ENCODE data around the gene PACRG.
"Not testable (repeated sequence)": the region's sequence is repeated elsewhere in the genome, so short reads cannot be mapped to it uniquely, and the experiment has no call there.

The PACRG gene

DNA sequence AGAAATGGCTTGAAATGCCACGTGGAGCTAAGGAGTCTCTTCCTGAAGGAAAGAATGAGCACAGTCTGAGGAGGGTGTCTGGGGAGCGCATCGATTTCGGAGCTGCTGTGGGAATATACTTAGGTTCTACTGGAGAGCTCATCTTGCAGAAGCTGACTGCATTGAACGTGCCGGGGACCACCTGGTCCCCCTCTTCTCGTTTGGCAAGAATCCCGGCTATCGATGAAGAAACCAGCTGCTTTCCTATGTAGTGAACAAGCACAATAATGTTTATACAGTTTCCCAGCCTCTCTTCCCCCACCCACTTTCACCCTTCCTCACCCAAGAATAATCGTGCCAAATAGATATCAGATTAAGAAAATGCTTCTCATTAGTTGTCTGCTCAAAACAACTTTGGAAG is 242.5 kb downstream of the PACRG start:
- no peak for DNase-seq (ENCODE audit: low read depth)
- no peak for TF ChIP-seq CTCF (IDR thresholded peaks at IDR 0.05; ENCODE audit: control insufficient read depth, insufficient read depth, low read depth, low read length, missing control alignments)
- no peak overlapping the region for H3K4me3 ChIP-seq (ENCODE audit: control insufficient read depth, low read depth, low read length)

DNA sequence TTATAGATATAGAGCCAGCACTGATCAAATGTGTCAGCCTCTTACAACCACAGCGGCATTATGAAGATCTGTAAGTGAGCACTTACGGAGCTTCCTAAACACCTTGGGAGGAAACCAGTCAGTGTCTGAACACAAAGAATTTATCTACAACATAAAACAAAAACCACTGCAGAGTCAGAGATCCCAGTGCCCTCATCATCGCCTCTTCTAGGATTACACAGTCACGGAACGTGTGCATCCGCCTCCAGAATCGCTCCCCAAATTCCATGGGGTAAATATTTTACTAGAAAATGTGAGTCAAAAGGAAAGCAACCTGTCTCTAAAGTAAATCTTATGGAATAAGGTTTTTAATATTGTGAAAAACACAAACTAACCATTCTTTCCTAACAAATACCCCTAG is 243.6 kb downstream of the PACRG start:
- no peak for DNase-seq (ENCODE audit: low read depth)
- no peak for TF ChIP-seq CTCF (IDR thresholded peaks at IDR 0.05; ENCODE audit: control insufficient read depth, insufficient read depth, low read depth, low read length, missing control alignments)
- H3K4me3 ChIP-seq (ENCODE audit: control insufficient read depth, low read depth, low read length), result no peak overlapping the region

DNA sequence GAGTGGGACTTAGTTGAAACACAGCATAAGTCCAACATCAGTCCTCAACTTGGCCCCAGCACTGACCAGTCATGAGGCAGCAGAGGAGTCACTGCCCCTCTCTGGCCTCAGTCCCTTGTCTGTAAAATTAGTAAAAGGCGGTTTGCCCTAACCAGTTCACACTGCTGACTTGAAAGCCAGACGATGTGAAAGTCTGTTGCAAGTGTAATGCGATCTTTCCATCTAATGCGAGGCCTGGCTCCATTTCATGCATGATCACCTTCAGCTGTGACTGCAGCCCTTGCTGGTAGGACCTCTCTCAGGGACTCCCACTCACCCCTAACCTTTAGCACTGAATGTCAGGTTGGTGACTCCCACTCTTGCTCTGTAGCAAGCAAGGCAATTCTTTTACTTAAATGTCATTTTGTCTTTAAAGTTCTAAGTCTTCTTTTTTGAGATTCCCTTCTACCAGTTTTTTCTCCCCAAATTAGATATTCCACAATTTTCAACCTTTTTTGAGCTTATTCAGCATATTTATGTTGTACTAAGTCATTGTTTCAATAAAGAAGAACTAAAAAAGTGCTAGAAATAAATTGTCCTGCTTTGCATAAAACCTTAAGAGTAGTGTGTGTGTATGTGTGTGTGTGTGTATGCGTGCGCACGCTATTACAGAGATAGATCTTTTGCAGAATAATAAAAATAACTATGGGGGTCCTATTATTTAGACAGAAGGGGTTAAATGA is 245.5 kb downstream of the PACRG start:
- TF ChIP-seq CTCF (IDR thresholded peaks at IDR 0.05; ENCODE audit: control insufficient read depth, insufficient read depth, low read depth, low read length, missing control alignments), result no peak
- DNase-seq (ENCODE audit: low read depth), result no peak
- H3K4me3 ChIP-seq (ENCODE audit: control insufficient read depth, low read depth, low read length), result no peak overlapping the region

DNA sequence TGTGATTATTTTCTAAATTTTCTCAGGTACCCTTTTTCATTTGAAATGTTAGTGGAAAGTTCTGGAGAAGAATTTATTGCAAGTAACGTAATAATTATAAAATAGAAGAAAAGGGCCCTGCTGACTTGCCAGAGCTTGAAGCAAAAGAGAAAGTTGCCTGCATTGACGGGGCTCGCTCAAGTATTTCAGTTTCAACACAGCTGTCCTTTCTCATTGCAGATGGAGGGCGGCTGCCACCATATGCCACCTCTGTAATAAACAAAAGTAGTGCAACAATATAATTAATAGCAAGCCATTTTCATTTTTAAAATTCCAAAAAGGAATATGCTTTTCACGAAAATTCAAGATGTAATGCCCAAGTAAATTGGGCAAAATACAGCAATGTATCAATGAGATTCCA is 246.2 kb downstream of the PACRG start:
- no peak for TF ChIP-seq CTCF (IDR thresholded peaks at IDR 0.05; ENCODE audit: control insufficient read depth, insufficient read depth, low read depth, low read length, missing control alignments)
- no peak for DNase-seq (ENCODE audit: low read depth)
- H3K4me3 ChIP-seq (ENCODE audit: control insufficient read depth, low read depth, low read length), result no peak overlapping the region

GRCh38 chr6:162974685-162975084 is 246.9 kb downstream of the PACRG start:
- H3K4me3 ChIP-seq (ENCODE audit: control insufficient read depth, low read depth, low read length), result no peak overlapping the region
- no peak for TF ChIP-seq CTCF (IDR thresholded peaks at IDR 0.05; ENCODE audit: control insufficient read depth, insufficient read depth, low read depth, low read length, missing control alignments)
- no peak for DNase-seq (ENCODE audit: low read depth)

DNA sequence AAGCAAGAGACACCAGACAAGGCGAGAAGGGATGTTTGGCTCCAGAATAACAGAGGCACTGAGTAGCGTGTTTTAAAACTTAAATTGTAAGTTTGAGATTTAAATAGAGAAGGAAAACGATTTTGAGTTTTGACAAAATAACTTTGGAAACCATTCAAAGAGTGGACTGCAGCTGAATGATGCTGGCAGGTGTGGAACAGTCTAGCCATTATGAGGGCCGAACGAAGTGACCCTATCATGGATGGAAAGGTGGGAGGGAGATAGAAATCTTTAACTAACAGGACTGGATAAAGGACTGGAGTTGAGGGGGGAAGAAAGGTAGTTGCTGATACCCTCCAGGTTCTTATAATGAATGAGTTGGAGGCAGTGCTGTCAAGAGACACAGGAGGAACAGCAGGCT is 248.4 kb downstream of the PACRG start:
- TF ChIP-seq CTCF (IDR thresholded peaks at IDR 0.05; ENCODE audit: control insufficient read depth, insufficient read depth, low read depth, low read length, missing control alignments), result no peak
- H3K4me3 ChIP-seq (ENCODE audit: control insufficient read depth, low read depth, low read length), result no peak overlapping the region
- no peak for DNase-seq (ENCODE audit: low read depth)

DNA sequence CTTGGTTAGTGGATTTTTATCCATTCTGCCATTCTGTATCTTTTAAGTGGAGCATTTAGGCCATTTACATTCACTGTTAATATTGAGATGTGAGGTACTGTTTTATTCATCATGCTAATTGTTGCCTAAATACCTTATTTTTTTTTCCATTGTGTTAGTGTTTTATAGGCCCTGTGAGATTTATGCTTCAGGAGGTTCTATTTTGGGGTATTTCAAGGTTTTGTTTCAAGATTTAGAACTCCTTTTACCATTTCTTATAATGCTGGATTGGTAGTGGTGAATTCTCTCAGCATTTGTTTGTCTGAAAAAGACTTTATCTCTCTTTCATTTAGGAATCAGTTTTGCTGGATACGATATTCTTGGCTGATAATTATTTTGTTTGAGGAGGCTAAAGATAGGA is 255.5 kb downstream of the PACRG start:
- H3K4me3 ChIP-seq (ENCODE audit: control insufficient read depth, low read depth, low read length); DNase-seq (ENCODE audit: low read depth): not testable (repeated sequence)
